OCI-LY7 (cell line): ENCODE measurements around the gene BASP1. TPM values are rescaled to one million over a fixed set of nuclear protein-coding genes. Genes with fewer than 3 reads are reported as not detected.

Experiments
- BruUV-seq: library from RNA; stranded (reverse); fragments of 400-500 nt; replicated peaks from 2 replicates; lab custom pipeline; 2021; lab: Mats Ljungman, UMichigan
- CTCF ChIA-PET: fragments of 300-600 bp; sonication (Branson Sonifier 250); formaldehyde crosslinking; loops from one replicate; lab custom pipeline; 2022; ENCODE audit warnings: antibody characterized with exemption; ENCODE audit not compliant: unreplicated experiment; lab: Charles Lee
- POLR2A ChIA-PET: fragments of 300-600 bp; sonication (Branson Sonifier 250); formaldehyde crosslinking; loops from one replicate; lab custom pipeline; 2022; ENCODE audit warnings: antibody characterized with exemption; lab: Charles Lee
- DNase-seq: peaks from one replicate; pipeline ENCODE4 v3.0.0-alpha.2; 2015; ENCODE audit warnings: low spot score
- H2AFZ ChIP-seq: fragments of 200-600 bp; sonication (generic), shearing (Covaris generic); 2 replicates; pipeline ENCODE4 v1.6.1; 2014; ENCODE audit warnings: mild to moderate bottlenecking, antibody characterized with exemption, low read length, moderate library complexity
- H3K27ac ChIP-seq: fragments of 200-600 bp; sonication (generic); 2 replicates; pipeline ENCODE4 v1.5.1; 2014; ENCODE audit warnings: mixed run types, low read depth, mild to moderate bottlenecking, moderate library complexity, low read length, inconsistent platforms; ENCODE audit not compliant: poor library complexity, severe bottlenecking
- H3K36me3 ChIP-seq: fragments of 200-600 bp; sonication (generic); 2 replicates; pipeline ENCODE4 v1.6.1; 2014; ENCODE audit warnings: mild to moderate bottlenecking, antibody characterized with exemption, low read length, moderate library complexity, mixed read lengths; ENCODE audit not compliant: insufficient read depth
- H3K4me1 ChIP-seq: fragments of 200-600 bp; sonication (generic); 2 replicates; pipeline ENCODE4 v1.5.1; 2014; ENCODE audit warnings: mild to moderate bottlenecking, low read length; ENCODE audit not compliant: insufficient read depth, poor library complexity, severe bottlenecking
- H3K4me2 ChIP-seq: fragments of 200-600 bp; sonication (generic); 2 replicates; pipeline ENCODE4 v1.6.1; 2014; ENCODE audit warnings: mild to moderate bottlenecking, low read length
- H3K4me3 ChIP-seq: fragments of 200-600 bp; sonication (generic); 2 replicates; pipeline ENCODE4 v1.5.1; 2014; ENCODE audit warnings: mild to moderate bottlenecking, low read depth, low read length; ENCODE audit not compliant: poor library complexity, severe bottlenecking
- H3K79me2 ChIP-seq: fragments of 200-600 bp; sonication (generic); 2 replicates; pipeline ENCODE4 v1.6.1; 2016; ENCODE audit warnings: low read depth, mild to moderate bottlenecking, low read length, moderate library complexity, mixed read lengths; ENCODE audit not compliant: insufficient read depth
- H3K9me2 ChIP-seq: fragments of 200-600 bp; sonication (generic); 2 replicates; pipeline ENCODE4 v1.6.1; 2016; ENCODE audit warnings: mild to moderate bottlenecking, low read length, mixed read lengths; ENCODE audit not compliant: insufficient read depth
- H3K9me3 ChIP-seq: fragments of 200-600 bp; sonication (generic); 2 replicates; pipeline ENCODE4 v1.6.1; 2014; ENCODE audit warnings: mild to moderate bottlenecking, mixed run types, low read length, mixed read lengths
- H4K20me1 ChIP-seq: fragments of 200-600 bp; sonication (generic); 2 replicates; pipeline ENCODE4 v1.6.1; 2014; ENCODE audit warnings: mild to moderate bottlenecking, antibody characterized with exemption, low read length, moderate library complexity, mixed read lengths; ENCODE audit not compliant: insufficient read depth
- CTCF ChIP-seq: fragments of 200-600 bp; sonication (generic); conservative IDR thresholded peaks from 2 replicates; pipeline ENCODE4 v1.5.1; 2014; ENCODE audit warnings: mild to moderate bottlenecking, antibody characterized with exemption, low read length, moderate library complexity, mixed read lengths
- EZH2phosphoT487 ChIP-seq: fragments of 200-600 bp; sonication (generic); IDR thresholded peaks from 2 replicates; pipeline ENCODE4 v1.6.1; 2018; ENCODE audit warnings: low read depth, borderline replicate concordance, mild to moderate bottlenecking, mixed run types, antibody characterized with exemption, low read length, moderate library complexity, mixed read lengths
- intact Hi-C: fragments of 100-400 bp; cut with micrococcal nuclease; formaldehyde crosslinking; loops from one replicate; pipeline ENCODE4 v1.10.0; 2022; ENCODE audit not compliant: unreplicated experiment
- total RNA-seq, 2 experiments: library from RNA; depleted of rRNA in 1 of 2; stranded (reverse); fragments of >200 nt in 1 of 2; shearing (Covaris generic) in 1 of 2; gene quantifications; 2 replicates each; pipeline ENCODE4 v1.2.3, GENCODE V29; 2014 to 2022

Gene BASP1
- total RNA-seq, 2 experiments from 2014 or later, result 23.4 to 64.8 TPM

- Histone ChIP-seq H3K4me1 (peaks cover 34% of the 10 kb centered on the region), H3K4me3 (peak overlapping the region; percentile 96), H3K4me2 (peak overlapping the region; percentile 85), H2AFZ (peak overlapping the region; percentile 57; the same call in 1 of the 2 replicates), H3K9me2 (no peaks in the 10 kb centered on the region), H4K20me1 (peaks cover 2% of the 10 kb centered on the region; the same call in 1 of the 2 replicates), H3K27ac (peak overlapping the region; percentile 29), H3K79me2 (peaks cover 8% of the 10 kb centered on the region; the same call in 1 of the 2 replicates), H3K9me3 (no peaks in the 10 kb centered on the region), H3K36me3 (no peaks in the 10 kb centered on the region)
- intact Hi-C loops, result loop anchor here (10.0 kb wide), 1 partner anchor 221 kb away; no protein-coding TSS in a partner anchor
- DNase-seq, result peak; percentile 55
- CTCF ChIA-PET, result no interaction called here
- TF ChIP-seq EZH2phosphoT487 (no peak), CTCF (no peak)
- no TSS peak for BruUV-seq
- POLR2A ChIA-PET, result interaction anchor here (1.3 kb wide), 1 partner anchor 71 kb away, joined by 3 read pairs; no protein-coding TSS in a partner anchor
Observed at GRCh38 chr5:17213938-17214337, 3.5 kb upstream of the BASP1 start.

GRCh38 chr5:17214893-17215292, 2.5 kb upstream of the BASP1 start:
- no TSS peak for BruUV-seq
- ChIA-PET CTCF (interaction anchor here (0.7 kb wide), 1 partner anchor 49 kb away, joined by 3 read pairs; no protein-coding TSS in a partner anchor), POLR2A (interaction anchor here (1.0 to 2.1 kb wide), 4 partner anchors 10 to 100 kb away, joined by 3 to 7 read pairs (median 3); no protein-coding TSS in a partner anchor)
- H3K4me1 ChIP-seq, result peaks cover 43% of the 10 kb centered on the region
- H3K27ac ChIP-seq, result no peak overlapping the region
- H3K9me2 ChIP-seq, result no peaks in the 10 kb centered on the region
- DNase-seq, result no peak
- peaks cover 12% of the 10 kb centered on the region; the same call in 1 of the 2 replicates for H4K20me1 ChIP-seq
- TF ChIP-seq EZH2phosphoT487, result no peak
- no peak for TF ChIP-seq CTCF
- intact Hi-C loops, result loop anchor here (5.0 to 10.0 kb wide), 4 partner anchors 52 to 252 kb away; no protein-coding TSS in a partner anchor
- H3K4me3 ChIP-seq, result peak overlapping the region; percentile 96
- H3K36me3 ChIP-seq, result peaks cover 5% of the 10 kb centered on the region; the same call in 1 of the 2 replicates
- peaks cover 18% of the 10 kb centered on the region for H3K79me2 ChIP-seq
- H3K9me3 ChIP-seq, result no peaks in the 10 kb centered on the region
- H3K4me2 ChIP-seq, result peak overlapping the region; percentile 85
- peak overlapping the region; percentile 57; the same call in 1 of the 2 replicates for H2AFZ ChIP-seq

- no peaks in the 10 kb centered on the region for H3K9me3 ChIP-seq
- ChIA-PET CTCF (interaction anchor here (0.7 to 1.5 kb wide), 2 partner anchors 49 to 224 kb away, joined by 3 to 4 read pairs; no protein-coding TSS in a partner anchor), POLR2A (interaction anchor here (1.0 to 2.1 kb wide), 4 partner anchors 11 to 239 kb away, joined by 3 to 7 read pairs (median 3); no protein-coding TSS in a partner anchor)
- peaks cover 17% of the 10 kb centered on the region; the same call in 1 of the 2 replicates for H4K20me1 ChIP-seq
- intact Hi-C loops, result loop anchor here (5.0 to 10.0 kb wide), 4 partner anchors 52 to 252 kb away; no protein-coding TSS in a partner anchor
- H2AFZ ChIP-seq, result peak overlapping the region; percentile 57; the same call in 1 of the 2 replicates
- TF ChIP-seq CTCF, result no peak
- peaks cover 7% of the 10 kb centered on the region; the same call in 1 of the 2 replicates for H3K36me3 ChIP-seq
- H3K9me2 ChIP-seq, result no peaks in the 10 kb centered on the region
- peaks cover 22% of the 10 kb centered on the region for H3K79me2 ChIP-seq
- H3K4me1 ChIP-seq, result peaks cover 48% of the 10 kb centered on the region
- no TSS peak for BruUV-seq
- H3K27ac ChIP-seq, result no peak overlapping the region
- H3K4me3 ChIP-seq, result peak overlapping the region; percentile 96
- H3K4me2 ChIP-seq, result peak overlapping the region; percentile 85
- DNase-seq, result no peak
Observed at GRCh38 chr5:17215361-17215760, 2.1 kb upstream of the BASP1 start.
